Hindlimb muscle (tissue), 1 donor: ENCODE results near the gene NABP2. TPM values are rescaled to one million over a fixed set of nuclear protein-coding genes. Genes with fewer than 3 reads are reported as not detected.

ENCODE experiments used
- polyA plus RNA-seq: library from polyadenylated mRNA; unstranded; fragments of 120-200 nt; gene quantifications from one replicate; pipeline ENCODE4 v1.2.1, GENCODE V29; 2013; ENCODE audit not compliant: insufficient read length

NABP2 gene
- polyA plus RNA-seq, 1 donor = 17.4 TPM

Other genes with a start within 250 kb of the NABP2 start
- gene SUOX, start 227.1 kb upstream of the NABP2 start, polyA plus RNA-seq = 14.6 TPM
- gene IKZF4, start 203.3 kb upstream of the NABP2 start, polyA plus RNA-seq = 11.9 TPM
- gene RPS26, start 182.4 kb upstream of the NABP2 start, polyA plus RNA-seq = 467 TPM
- 212 TPM for gene ERBB3, start 144.2 kb upstream of the NABP2 start, polyA plus RNA-seq
- gene PA2G4, start 119.8 kb upstream of the NABP2 start, polyA plus RNA-seq = 115 TPM
- gene RPL41, start 107.7 kb upstream of the NABP2 start, polyA plus RNA-seq = 4,856 TPM
- 6.0 TPM for gene ZC3H10, start 106.1 kb upstream of the NABP2 start, polyA plus RNA-seq
- 87.7 TPM for gene ESYT1, start 96.1 kb upstream of the NABP2 start, polyA plus RNA-seq
- gene MYL6B, start 71.8 kb upstream of the NABP2 start, polyA plus RNA-seq = 426 TPM
- 1,238 TPM for gene MYL6, start 66.0 kb upstream of the NABP2 start, polyA plus RNA-seq
- 67.8 TPM for gene SMARCC2, start 34.9 kb upstream of the NABP2 start, polyA plus RNA-seq
- gene RNF41, start 2.4 kb upstream of the NABP2 start, polyA plus RNA-seq = 45.6 TPM
- not detected for gene SLC39A5, start 5.7 kb downstream of the NABP2 start, polyA plus RNA-seq
- gene ANKRD52, start 34.0 kb downstream of the NABP2 start, polyA plus RNA-seq = 18.9 TPM
- gene COQ10A, start 42.6 kb downstream of the NABP2 start, polyA plus RNA-seq = 16.4 TPM
- 232 TPM for gene CS, start 76.0 kb downstream of the NABP2 start, polyA plus RNA-seq
- 41.0 TPM for gene CNPY2, start 91.6 kb downstream of the NABP2 start, polyA plus RNA-seq
- gene PAN2, start 109.7 kb downstream of the NABP2 start, polyA plus RNA-seq = 46.7 TPM
- 0.52 TPM for gene IL23A, start 114.5 kb downstream of the NABP2 start, polyA plus RNA-seq
- gene STAT2, start 135.8 kb downstream of the NABP2 start, polyA plus RNA-seq = 71.4 TPM
- not detected for gene APOF, start 138.5 kb downstream of the NABP2 start, polyA plus RNA-seq
- gene TIMELESS, start 225.1 kb downstream of the NABP2 start, polyA plus RNA-seq = 12.7 TPM
- gene MIP, start 230.3 kb downstream of the NABP2 start, polyA plus RNA-seq = not detected
- gene SPRYD4, start 244.2 kb downstream of the NABP2 start, polyA plus RNA-seq = 3.0 TPM